Measurements from ENCODE around the gene C1orf116. TPM values are rescaled to one million over a fixed set of nuclear protein-coding genes. Genes with fewer than 3 reads are reported as not detected.

C1orf116 gene
- total RNA-seq, 1 donor from 2014 or later = 45.7 TPM

DNA sequence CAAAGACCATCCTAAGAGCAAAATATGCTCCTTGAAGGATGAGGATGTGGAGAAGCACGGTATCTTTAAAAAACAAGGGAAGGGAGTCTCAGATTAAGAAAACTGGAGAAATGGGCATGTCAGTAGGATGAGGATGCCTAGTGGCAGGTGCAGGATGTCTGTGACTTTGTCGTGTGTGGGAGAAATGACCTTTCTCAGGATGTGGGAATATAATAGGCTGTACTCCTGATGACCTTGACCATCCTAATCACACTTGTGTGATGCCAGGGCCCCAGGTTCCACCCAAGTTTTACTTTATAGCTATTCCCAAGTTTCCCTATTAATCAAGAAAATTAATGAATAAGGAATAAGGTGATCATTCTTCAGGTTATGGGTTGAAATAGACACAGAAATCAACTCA, 12.9 kb downstream of the C1orf116 start:
- DNase-seq (ENCODE audit: low spot score) = no peak

DNA sequence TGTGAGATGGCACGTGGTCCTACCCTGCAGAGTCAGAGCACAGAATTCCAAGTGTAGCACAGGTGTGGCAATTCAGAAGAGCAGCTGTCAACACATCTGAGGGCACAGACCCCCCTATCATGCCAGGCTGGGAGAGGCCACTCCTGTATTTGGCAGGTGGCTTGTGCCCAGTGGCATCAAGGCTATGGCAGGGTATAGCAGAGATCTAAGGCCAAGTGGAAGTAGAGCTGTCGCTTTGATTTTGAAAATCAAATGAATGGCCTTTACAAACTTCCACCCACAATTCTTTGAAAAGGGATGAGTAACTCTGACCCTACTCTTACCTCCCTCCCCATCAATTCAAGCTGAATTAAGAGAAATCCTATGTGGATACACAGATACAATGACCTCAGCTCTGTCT, 13.4 kb downstream of the C1orf116 start:
- no peak for DNase-seq (ENCODE audit: low spot score)

DNA sequence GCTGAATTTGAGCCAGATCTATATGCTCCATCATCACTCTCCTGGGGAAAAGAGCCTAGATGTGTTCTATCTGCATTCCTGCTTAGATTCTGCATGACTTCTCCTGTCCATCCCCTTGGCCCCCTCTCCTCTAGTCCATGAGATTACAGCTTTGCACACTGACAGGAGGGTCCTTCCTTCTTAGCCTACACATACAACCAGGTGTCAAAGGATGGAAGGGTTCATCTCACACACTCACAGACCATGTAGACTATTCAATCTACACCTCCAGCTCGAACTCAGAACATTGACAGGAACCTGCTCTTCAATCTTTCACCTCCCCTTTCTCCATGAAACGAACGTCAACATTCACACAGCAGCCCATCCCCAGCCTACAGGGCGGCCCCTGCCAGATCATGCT, 13.8 kb downstream of the C1orf116 start:
- DNase-seq (ENCODE audit: low spot score) = no peak

DNA sequence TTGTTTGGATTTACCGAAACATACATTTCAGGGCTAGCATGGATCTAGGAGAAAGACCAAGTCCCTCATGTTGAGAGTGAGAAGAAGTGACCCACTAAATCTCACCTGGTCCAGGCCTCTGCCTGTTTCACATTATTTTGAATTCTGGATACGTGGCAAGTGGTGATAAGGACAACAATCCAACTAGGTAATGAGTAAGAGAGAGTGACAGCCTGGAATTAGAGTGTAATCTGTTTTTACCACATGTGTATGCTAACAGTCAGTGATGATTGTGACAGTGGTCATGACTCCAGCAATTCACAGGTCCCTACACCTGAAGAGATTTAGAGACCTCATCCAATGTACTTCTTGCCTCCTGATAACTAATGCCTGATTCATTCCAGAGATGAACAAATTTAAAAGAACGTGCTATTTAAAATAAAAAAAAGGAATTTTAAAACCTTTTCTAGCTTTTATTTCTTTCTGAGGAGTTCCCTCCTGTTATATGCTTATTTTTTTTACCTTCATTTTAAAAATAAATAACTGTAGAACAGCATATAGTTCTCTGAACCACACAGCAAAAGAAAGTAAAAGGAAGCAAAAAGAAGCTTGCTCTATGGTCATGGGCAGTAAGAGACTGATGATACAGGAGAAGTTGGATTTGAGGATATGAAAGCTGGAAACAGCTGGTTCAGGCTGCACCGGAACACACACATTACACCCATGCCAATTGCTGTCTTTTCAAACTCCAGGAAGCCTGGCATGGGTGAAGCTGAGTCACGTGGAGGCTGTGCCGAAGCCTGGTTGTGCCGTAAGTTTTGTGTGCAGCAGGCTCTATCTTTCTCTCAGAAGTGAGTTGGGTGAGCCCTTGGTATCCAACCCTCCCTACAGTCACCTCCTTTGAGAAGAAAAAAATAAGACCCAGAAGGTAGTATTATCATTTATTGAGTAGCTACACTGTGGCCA, 14.7 kb downstream of the C1orf116 start:
- no peak for DNase-seq (ENCODE audit: low spot score)

DNA sequence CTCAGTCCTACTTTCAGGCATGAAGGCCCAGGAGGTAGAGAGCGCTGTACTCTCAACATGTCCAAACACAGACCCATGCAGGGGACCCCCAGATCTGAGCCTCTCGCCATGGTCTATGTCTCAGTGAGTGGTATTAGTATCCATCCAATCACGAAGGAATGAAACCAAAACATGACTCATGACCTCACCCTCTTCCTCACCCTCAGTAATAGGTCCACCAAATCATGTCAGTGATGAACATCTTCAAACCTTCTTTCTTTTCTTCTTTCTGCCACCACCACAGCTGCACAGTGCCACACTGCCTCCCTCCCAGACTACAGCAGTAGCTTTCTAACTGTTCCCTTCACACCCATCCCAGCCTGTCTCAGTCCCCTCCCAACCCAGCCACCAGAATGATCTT, 16.8 kb downstream of the C1orf116 start:
- no peak for DNase-seq (ENCODE audit: low spot score)

DNA sequence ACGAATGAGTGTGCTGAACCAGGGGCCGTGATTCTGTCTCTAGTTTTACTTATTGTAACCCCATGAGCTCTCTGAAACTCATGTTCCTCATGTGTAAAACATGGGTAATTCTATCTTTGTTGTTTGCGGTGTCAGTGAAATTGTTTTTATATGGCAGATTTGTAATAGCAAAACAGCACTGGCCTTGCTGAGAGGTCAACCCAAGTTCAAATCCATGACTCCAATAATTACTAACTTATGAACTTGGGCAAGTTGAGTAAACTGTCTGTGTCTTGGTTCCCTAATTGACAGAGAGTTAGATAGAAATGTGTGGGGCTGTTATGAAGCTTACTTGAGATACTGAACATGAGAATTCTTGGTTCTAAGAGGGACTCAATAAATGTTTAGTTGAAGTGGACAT, 17.8 kb downstream of the C1orf116 start:
- no peak for DNase-seq (ENCODE audit: low spot score)

DNA sequence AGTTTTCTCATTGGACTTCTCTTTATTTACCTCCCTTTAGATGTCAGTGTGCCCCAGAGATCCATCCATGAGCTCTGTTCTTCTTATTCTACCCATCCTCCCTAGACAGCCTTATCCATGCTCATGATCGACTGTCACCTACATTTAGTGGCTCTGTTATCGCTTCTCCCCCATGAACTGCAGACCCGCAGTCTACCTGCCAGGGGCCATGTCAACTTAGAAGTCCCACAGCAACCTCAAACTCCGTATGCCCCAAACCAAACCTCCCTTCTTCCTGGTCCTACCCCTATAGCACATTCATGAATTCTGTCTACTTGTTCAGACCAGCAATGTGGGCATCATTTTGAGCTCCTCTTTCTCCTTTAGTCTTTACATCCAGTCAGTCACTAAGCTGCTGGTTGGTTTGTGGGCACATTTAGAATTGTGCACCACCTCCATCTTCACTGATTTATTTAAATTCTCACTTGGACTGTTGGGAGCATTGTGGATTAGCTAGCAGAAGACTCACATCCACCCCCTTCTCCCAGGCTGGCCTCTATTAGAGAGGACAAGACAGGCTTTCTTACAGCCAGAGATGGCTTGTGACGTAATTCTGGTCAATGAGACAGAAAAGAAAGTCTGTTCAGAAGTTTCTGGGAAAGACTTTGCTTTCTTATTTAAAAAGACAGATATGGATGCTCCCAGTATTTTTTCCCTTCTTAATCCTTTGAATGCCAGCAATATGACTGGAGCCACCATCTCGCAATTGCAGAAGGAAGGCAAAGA, 19.1 kb downstream of the C1orf116 start:
- no peak for DNase-seq (ENCODE audit: low spot score)

DNA sequence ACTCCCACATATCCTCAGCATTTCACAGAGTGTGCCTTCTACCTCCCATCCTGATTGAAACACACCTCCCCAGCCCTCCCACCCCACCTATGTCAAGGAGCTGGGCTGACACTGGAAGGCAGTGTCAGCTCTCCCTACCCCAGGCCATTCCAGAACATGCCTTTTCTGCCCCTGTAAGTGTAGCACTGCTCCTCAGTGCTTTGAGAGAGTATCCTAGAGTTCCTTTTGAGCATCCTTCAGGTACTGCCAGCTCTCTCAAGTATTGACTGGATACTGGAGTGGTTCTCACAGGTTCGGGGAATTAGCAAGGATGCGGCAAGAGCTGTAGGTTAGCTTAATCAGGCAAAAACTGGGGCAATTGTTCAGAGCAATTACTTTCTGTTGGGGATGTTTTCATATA, 21.8 kb downstream of the C1orf116 start:
- DNase-seq (ENCODE audit: low spot score) = no peak

DNA sequence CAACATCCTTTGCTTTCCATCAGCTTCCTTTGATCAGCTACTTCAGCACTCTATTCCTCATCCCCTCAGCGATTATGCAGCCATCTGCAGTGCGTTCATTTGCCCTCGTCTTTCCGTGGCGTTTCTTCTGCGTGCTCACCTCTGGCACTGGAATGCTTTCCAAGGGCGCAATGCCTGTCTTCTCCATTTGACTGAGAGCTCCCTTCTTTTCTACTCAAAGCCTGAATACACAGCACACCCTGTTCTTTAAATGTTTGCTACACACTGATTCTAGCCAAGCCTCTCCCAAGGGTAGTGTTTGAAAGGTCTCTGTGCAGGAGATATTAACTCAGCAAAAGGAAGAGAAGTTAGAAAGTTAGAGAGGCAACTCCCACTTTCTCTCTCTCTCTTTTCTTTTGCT, 22.6 kb downstream of the C1orf116 start:
- no peak for DNase-seq (ENCODE audit: low spot score)

DNA sequence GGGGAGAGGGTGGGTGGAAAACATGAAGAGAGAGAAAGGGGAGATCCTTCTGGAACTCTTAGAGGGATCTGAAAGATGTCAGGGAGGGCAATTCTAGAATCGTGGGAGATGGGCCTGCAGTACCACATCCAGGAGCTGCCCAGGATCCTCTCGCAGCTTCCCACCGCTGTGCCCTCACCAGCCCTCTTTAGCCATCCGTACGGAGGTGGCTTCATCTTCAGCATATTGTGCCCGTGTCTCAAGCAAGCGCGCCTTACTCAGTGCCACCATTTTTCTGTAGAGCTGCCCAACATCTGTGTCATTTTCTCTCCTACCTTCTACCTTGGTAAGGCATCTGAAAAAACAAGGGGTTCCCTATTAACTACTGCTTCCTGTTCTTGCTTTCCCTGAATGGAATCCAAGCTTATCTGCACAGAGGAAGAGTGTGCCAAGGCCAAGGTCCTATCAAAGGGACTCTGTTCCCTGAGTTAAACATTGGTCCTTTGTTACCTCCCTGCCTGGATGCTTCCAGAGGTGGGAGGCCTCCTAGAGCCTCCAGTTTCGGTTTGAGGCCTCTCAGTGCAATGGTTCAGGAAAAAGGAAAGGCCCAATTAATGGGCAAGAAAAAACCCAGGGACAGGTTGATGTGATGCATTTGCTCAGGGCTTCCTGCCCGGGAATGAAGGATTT, 23.2 kb downstream of the C1orf116 start:
- no peak for DNase-seq (ENCODE audit: low spot score)

DNA sequence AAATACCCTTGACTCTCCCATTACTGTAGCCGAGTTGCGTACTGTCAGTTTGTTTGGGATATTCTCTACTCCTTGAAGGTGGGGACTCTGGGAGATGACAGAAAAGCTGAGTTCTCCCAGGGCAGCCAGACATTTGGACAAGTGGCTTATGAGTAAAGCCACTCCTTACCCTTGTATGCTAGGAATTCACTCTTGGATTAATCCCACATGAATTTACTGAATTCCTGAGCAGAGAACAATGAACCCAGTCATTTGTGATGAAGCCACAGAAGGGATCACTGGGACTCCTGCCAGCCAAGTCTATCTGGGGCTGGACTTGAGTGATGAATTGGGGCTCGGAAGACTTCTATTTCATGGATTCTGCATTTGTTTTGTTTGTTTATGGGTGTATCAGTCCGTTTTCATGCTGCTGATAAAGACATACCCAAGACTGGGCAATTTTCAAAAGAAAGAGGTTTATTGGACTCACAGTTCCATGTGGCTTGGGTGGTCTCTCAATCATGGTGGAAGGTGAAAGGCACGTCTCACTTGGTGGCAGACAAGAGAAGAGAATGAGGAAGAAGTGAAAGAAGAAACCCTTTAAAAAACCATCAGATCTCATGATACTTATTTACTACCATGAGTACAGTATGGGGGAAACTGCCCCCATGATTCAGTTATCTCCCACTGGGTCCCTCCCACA, 25.1 kb downstream of the C1orf116 start:
- no peak for DNase-seq (ENCODE audit: low spot score)

DNA sequence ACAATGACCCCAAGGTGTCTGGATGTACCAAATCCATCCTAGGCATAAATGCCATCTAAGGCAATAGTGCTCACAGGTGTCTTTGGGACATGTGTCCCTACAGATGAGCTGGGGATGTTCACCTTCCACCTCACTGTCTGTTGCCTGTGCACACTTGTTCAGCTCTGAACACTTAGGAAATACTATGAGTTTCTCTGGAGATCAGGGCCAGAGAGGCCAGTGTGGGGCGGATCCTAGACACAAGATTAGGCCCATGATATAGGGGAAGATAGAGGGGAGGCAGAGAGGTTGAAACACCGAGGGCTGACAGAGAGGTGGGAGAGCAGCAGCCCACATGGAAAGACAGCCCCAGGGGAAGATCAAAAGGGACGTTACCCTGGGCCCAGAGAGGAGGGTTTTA, 25.6 kb downstream of the C1orf116 start:
- no peak for DNase-seq (ENCODE audit: low spot score)

DNA sequence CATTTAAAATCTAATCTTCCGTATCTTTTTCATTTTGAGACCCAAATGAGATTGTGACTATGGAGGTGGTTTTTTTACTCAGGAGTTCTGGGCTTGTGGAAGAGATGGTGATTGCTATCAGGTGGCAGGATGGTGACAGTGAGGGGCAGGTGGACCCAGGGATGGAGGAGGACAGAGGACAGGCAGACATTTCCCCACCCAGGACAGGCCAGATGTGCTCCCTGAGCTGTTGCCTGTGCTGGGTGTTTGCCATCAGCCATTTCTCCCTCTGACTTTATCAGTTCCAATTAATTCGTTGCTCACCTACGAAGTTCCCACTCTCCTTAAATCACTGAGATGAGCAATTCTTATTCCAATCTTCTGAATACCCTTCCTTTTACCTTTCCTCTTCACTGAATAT, 26.5 kb downstream of the C1orf116 start:
- DNase-seq (ENCODE audit: low spot score) = no peak

DNA sequence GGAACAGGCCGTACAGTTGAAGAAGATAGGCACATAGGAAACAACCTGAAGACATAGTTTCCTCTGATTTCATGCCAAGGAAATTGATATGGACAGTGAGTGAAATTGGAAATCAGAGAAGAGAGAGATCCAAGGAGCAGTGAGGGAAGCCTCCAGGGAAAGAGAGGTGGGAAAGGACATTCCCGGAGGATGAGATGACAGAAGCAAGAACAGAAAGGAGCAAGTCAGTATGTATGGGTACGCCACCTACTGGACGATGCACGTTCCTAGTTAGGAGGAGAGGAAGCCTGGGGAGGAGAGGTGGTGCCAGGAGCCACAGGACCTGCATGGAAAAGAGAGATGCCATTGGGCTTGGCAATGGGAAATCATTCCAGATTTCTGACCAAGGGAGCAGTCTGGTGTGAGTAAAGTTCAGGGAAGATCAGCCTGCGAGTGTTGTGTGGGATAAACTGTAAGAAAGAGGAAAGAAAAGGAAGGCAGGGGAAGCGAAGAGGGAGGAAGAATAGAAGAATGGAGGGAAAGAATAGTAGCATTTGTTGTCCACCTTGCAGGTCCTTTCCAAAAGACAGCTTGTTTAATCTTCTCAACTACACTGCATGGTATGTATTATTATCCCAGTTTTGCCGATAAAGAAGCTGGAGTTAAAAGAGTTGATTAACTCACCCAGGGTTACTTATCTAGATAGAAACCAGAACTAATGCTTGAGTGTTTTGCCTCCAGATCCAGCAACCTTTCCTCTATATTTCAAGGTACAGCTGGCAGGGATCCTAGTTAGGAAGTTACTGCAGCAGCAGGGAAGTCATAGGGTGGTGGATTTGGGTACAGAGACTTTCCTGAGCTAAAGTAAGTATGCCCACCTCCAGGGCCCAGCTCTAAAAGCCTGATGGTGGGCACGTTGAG, 27.4 kb downstream of the C1orf116 start:
- no peak for DNase-seq (ENCODE audit: low spot score)

DNA sequence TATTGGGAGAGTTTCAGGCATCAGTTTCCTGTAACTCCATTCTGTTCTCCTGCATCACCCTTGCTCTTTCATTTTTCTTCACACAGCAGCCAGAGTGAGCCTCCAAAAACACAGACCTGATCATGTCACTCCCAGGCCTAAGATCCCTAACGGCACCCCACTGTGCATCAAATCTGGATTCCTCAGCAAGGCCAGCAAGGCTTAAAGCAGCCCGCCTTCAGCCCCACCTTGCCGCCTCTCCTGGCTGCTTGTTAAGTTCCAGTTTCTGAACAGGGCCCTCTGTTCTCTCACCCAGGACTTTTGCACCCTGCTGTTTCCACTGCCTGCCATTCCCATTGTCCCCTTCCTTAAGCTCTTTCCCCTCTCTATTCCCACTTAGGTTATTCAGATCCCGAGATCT, 29.3 kb downstream of the C1orf116 start:
- no peak for DNase-seq (ENCODE audit: low spot score)

DNA sequence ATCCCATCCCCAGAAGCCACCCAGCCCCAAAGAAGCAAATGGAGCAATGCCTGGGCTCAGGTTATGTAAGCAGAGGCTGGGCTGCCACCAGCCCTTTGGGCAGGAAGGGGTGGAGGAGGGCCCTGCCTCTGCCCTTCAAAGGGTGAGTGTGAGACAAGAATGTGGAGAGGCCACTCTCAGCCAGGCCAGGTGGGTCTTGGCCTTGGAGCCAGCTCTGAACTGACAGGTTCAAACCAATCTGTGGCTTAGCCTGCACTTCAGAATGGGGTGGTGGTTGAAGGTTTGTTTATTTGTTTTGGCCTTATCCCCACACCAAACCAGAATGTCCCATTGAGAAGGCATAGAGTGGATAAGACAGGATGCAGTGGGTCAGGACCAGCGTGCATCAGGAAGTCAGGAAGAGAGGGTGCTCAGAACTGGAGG, 29.8 kb downstream of the C1orf116 start:
- DNase-seq (ENCODE audit: low spot score) = peak; percentile 76

DNA sequence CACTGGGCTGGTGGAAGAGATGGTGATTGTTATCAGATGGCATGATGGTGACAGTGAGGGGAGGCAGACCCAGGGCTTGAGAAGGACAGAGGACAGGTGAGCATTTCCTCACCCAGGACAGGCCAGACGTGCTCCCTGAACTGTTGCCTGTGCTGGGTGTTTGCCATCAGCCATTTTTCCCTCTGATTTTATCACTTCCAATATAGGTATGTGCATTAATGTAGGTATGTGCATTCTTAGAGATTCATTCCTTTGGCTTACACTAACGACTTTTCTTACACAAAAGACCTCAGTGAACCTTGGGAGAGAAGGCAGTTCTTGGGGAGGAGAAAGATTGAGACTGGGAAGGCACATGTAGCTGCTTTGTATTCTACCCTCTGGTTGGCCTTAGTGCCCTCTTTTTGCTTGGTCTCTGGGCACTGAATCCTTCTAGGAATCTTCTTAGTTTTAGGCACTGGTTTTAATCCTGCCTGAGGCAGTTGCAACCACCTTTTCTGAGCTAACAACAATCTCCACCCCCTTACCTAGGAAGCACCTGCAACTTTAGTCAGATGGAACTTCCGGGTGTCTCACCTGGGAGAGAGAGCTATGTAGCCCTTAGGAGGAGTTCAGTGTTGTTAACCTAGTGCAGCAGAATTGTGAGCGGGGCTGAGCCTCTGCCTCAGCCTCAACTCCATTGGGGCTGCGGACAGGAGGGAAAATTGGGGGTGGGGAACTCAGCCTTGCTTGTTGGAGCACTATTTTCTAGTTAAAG, 30.9 kb downstream of the C1orf116 start:
- no peak for DNase-seq (ENCODE audit: low spot score)

DNA sequence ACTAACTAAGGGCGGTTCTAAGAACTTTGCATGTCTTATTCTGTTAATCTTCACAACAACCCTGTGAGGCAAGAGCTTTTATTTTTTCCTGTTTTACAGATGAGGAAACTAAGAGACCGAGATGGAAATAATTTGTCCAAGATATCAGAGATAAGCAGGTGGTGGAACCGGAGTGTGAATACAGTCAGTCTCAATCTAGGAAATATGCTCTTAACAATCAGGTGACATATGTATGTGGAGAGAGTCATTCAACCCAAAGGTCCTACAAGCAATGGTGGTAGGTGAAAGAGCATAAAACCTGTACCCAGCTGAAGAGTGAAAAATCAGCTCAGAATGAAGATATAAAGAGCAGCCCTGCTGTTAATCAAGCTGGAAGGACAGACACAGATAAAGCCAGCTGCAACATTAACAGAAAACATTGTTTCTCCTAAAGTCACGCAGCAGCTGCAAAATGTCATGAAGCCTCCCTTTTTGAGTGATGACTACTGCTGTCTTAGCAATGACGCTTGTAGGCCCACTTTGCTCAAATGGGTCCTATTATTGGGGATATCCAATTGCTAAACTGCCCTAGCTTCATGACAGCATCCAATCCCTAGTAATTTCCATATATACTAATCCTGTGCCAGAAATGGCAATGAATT, 31.8 kb downstream of the C1orf116 start:
- DNase-seq (ENCODE audit: low spot score) = no peak

DNA sequence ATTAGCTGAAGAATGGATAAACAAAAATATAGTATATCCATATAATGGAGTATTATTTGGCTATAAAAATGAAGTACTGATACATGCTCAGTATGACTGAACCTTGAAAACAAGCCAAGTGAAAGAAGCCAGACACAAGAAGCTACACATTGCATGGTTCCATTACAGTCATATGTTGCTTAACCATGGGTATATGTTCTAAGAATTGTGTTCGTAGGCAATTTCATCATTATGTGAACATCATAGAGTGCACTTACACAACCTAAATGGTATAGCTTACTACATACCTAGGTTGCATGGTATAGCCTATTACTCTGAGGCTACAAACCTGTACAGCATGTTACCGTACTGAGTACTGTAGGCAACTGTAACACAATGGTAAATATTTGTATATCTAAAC, 33.7 kb downstream of the C1orf116 start:
- no peak for DNase-seq (ENCODE audit: low spot score)

DNA sequence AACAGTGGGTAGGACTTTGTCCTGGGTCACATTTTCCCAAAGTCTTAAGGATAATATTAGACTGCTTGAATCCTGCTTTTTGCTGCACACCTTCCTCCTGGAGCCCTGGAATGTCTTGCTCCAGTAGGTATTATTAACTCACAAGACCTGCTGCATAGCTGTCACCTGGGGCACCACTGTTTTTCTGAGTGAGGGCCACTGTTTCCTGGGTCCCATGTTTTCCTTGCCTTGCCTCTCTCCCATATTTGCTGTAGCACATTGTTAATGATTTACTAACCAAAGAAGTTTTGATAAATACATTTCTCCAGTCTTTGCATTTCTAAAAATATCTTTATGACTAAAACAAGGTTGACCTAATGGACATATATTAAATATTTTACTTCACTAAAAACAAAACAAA, 39.8 kb downstream of the C1orf116 start:
- DNase-seq (ENCODE audit: low spot score) = no peak
